Uterus (tissue), 2 donors: ENCODE results near the gene TNKS1BP1.

ENCODE experiments used
- CTCF ChIP-seq, 4 experiments: fragments of 200-600 bp in 2 of 4; fragments of 450-650 bp in 2 of 4; sonication (generic) in 2 of 4; IDR thresholded peaks; one replicate each; pipeline ENCODE4 v1.5.1; 2016 to 2019; ENCODE audit warnings: antibody characterized with exemption in 4 of 4, mild to moderate bottlenecking in 2 of 4, moderate library complexity in 1 of 4
- POLR2A ChIP-seq, 2 donors: fragments of 450-650 bp; IDR thresholded peaks; one replicate each; pipeline ENCODE4 v1.6.1; 2016; ENCODE audit warnings: antibody characterized with exemption in 2 of 2, mild to moderate bottlenecking in 1 of 2, moderate library complexity in 1 of 2

- TF ChIP-seq POLR2A (IDR thresholded peaks at IDR 0.05) (no peak), CTCF (IDR thresholded peaks at IDR 0.05) (no peak)
Measured at GRCh38 chr11:57360991-57361390, 36.2 kb upstream of the TNKS1BP1 start.
